HT-29 (cell line): Measurements from ENCODE around the gene CCDC171. TPM values are rescaled to one million over a fixed set of nuclear protein-coding genes. Genes with fewer than 3 reads are reported as not detected.
"Not testable (repeated sequence)": the region's sequence is repeated elsewhere in the genome, so short reads cannot be mapped to it uniquely, and the experiment has no call there.

Experiments used
- DNase-seq: peaks from one replicate; pipeline ENCODE4 v3.0.0-alpha.2; 2015; ENCODE audit warnings: low spot score
- total RNA-seq: library from RNA; depleted of rRNA; stranded (reverse); fragments of >200 nt; shearing (Covaris generic); gene quantifications from 2 replicates; pipeline ENCODE4 v1.2.3, GENCODE V29; 2014; rRNA removed

The CCDC171 gene
- 0.16 and 0.31 TPM in 2 replicates for total RNA-seq

- DNase-seq = peak; percentile 93
Observed at GRCh38 chr9:15552636-15553527, at the start of gene CCDC171. Gene CCDC171, plus strand, starts transcription at chr9:15553043. Its CDS starts 11,046 bp downstream, at chr9:15564089.

GRCh38 chr9:15505921-15506320, 46.9 kb upstream of the CCDC171 start:
- DNase-seq = no peak

- DNase-seq = peak; percentile 18
Observed at GRCh38 chr9:15509931-15510788, 42.7 kb upstream of the CCDC171 start.

- peak; percentile 84 for DNase-seq
Observed at GRCh38 chr9:15510789-15511575, 41.9 kb upstream of the CCDC171 start, which contains the start of gene PSIP1. Gene PSIP1, minus strand, starts transcription at chr9:15510970. Its CDS starts 782 bp downstream, at chr9:15510188.

GRCh38 chr9:15512204-15512603, 40.6 kb upstream of the CCDC171 start:
- DNase-seq = no peak

GRCh38 chr9:15512889-15513288, 40.0 kb upstream of the CCDC171 start:
- no peak for DNase-seq

- DNase-seq = no peak
Observed at GRCh38 chr9:15513335-15513734, 39.5 kb upstream of the CCDC171 start.

- DNase-seq = no peak
Observed at GRCh38 chr9:15519831-15520230, 33.0 kb upstream of the CCDC171 start.

GRCh38 chr9:15521254-15521653, 31.6 kb upstream of the CCDC171 start:
- DNase-seq = no peak

GRCh38 chr9:15522130-15522755, 30.6 kb upstream of the CCDC171 start:
- DNase-seq = no peak

- DNase-seq = no peak
Observed at GRCh38 chr9:15524845-15525455, 27.9 kb upstream of the CCDC171 start.

- DNase-seq = no peak
Observed at GRCh38 chr9:15525958-15526357, 26.9 kb upstream of the CCDC171 start.

- DNase-seq = not testable (repeated sequence)
Observed at GRCh38 chr9:15527035-15527434, 25.8 kb upstream of the CCDC171 start.

- no peak for DNase-seq
Observed at GRCh38 chr9:15529566-15530324, 23.1 kb upstream of the CCDC171 start.

GRCh38 chr9:15531380-15531779, 21.5 kb upstream of the CCDC171 start:
- no peak for DNase-seq

- DNase-seq = no peak
Observed at GRCh38 chr9:15541872-15542271, 11.0 kb upstream of the CCDC171 start.

- DNase-seq = no peak
Observed at GRCh38 chr9:15542624-15543023, 10.2 kb upstream of the CCDC171 start.

GRCh38 chr9:15543047-15543813, 9.6 kb upstream of the CCDC171 start:
- DNase-seq = peak; percentile 21

GRCh38 chr9:15549611-15550010, 3.2 kb upstream of the CCDC171 start:
- no peak for DNase-seq
